Measurements from ENCODE around the gene NOXA1.

The NOXA1 gene

GRCh38 chr9:137380171-137380570 is 43.0 kb upstream of the NOXA1 start:
- no peak overlapping the region for H2BK120ac ChIP-seq (ENCODE audit: low read depth, low read length)
- peak overlapping the region; percentile 96 for H2AK5ac ChIP-seq (ENCODE audit: low read depth, low read length)
- H3K27ac ChIP-seq (replicated peaks; ENCODE audit: low read length) = no peak overlapping the region
- no peaks in the 10 kb centered on the region for H3K36me3 ChIP-seq (replicated peaks in 1 of 2; ENCODE audit: control insufficient read depth in 2 of 2, insufficient read depth in 2 of 2, low read length in 2 of 2)
- DNase-seq (ENCODE audit: low spot score) = no peak
- H3K23ac ChIP-seq (ENCODE audit: low read depth, low read length, poor library complexity) = no peak overlapping the region
- peak overlapping the region; percentile 76 for H3K18ac ChIP-seq (ENCODE audit: low read length)
- no peak overlapping the region for H3K14ac ChIP-seq (ENCODE audit: low read length)
- H4K91ac ChIP-seq (ENCODE audit: low read depth, low read length, poor library complexity) = no peak overlapping the region
- H2BK12ac ChIP-seq (ENCODE audit: low read length) = no peak overlapping the region
- H4K8ac ChIP-seq (ENCODE audit: low read depth, low read length) = no peak overlapping the region
- peaks cover 10% of the 10 kb centered on the region for H3K79me1 ChIP-seq (ENCODE audit: low read depth, low read length)
- no peak overlapping the region for H2BK15ac ChIP-seq (ENCODE audit: low read length)
- no peak overlapping the region for H3K4me2 ChIP-seq (ENCODE audit: insufficient read depth, low read length, poor library complexity, severe bottlenecking)
- H3K9me3 ChIP-seq (replicated peaks in 1 of 2; ENCODE audit: control insufficient read depth in 2 of 2, insufficient read depth in 1 of 2, low read depth in 1 of 2, low read length in 2 of 2) = peaks cover 6 to 7% of the 10 kb centered on the region in 2 donors
- no peak overlapping the region for H3K9ac ChIP-seq (ENCODE audit: low read depth, low read length, poor library complexity)
- H3K27me3 ChIP-seq (ENCODE audit: control insufficient read depth in 3 of 3, insufficient read depth in 3 of 3, low read depth in 1 of 3, low read length in 3 of 3) = no peaks in the 10 kb centered on the region
- H3K4me1 ChIP-seq (ENCODE audit: control insufficient read depth in 2 of 2, insufficient read depth in 1 of 2, low read depth in 1 of 2, low read length in 2 of 2) = peaks cover 4 to 18% of the 10 kb centered on the region in 2 donors
- H2AFZ ChIP-seq (ENCODE audit: low read length) = no peak overlapping the region
- no peak overlapping the region for H3K4ac ChIP-seq (ENCODE audit: low read length)
- WGBS, 2 donors (ENCODE audit: extremely low coverage in 2 of 2, insufficient read length in 2 of 2, insufficient replicate concordance in 1 of 2) = no CpG with 5 or more reads among the region's 16 CpGs
- H2BK5ac ChIP-seq (ENCODE audit: low read length) = no peak overlapping the region
- no peak overlapping the region for H3K4me3 ChIP-seq (ENCODE audit: low read length in 2 of 2)

- WGBS, 2 donors (ENCODE audit: extremely low coverage in 2 of 2, insufficient read length in 2 of 2, insufficient replicate concordance in 1 of 2) = no CpG with 5 or more reads among the region's 7 CpGs
- Histone ChIP-seq H3K27ac (replicated peaks; ENCODE audit: low read length) (no peak overlapping the region), H2BK120ac (ENCODE audit: low read depth, low read length) (no peak overlapping the region)
Observed at GRCh38 chr9:137380606-137381005, 42.6 kb upstream of the NOXA1 start.

DNA sequence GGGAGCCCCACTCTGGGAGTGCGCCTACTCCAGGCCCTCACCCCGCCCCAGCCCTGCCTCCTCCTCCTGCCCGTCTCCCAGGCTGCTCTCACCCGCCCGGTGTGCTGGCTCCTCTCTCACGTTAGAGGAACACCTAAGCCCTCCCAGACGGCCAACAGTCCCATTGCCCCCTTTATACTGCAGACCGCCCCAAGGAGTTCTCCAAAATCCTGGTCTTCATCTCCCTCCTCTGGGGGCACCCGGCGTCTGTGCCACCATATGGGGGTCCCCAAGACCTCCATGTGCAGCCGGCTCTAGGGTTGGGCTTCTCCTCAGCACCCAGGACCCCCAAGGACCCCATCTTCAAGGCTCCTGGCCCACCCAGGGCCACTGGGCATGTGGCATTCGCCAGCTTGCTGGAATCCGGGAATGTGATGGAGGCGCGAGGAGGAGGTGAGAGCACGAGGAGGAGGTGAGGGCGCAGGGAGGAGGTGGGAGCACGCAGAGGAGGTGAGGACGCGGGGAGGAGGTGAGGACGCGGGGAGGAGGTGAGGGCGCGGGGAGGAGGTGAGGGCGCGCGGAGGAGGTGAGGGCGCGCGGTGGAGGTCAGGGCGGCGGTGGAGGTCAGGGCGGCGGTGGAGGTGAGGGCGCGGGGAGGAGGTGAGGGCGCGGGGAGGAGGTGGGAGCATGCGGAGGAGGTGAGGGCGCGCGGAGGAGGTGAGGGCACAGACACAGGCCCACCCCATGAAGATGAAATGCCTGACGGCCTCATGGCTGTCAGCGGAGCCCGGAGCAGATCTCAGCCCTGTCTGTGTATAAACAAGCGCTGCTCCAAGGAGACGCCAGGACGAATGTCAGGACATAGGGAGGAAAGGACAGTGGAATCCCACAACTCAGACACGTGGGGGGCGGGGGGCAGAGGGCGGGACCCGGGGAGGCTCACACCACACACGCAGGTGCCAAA is 41.4 kb upstream of the NOXA1 start:
- H2AFZ ChIP-seq (ENCODE audit: low read length) = no peak overlapping the region
- no peak overlapping the region for H3K4me3 ChIP-seq (ENCODE audit: low read length in 2 of 2)
- no peak overlapping the region for H3K4me2 ChIP-seq (ENCODE audit: insufficient read depth, low read length, poor library complexity, severe bottlenecking)
- H2BK12ac ChIP-seq (ENCODE audit: low read length) = no peak overlapping the region
- H4K8ac ChIP-seq (ENCODE audit: low read depth, low read length) = peak overlapping the region; percentile 82
- no peak overlapping the region for H2BK5ac ChIP-seq (ENCODE audit: low read length)
- H2BK120ac ChIP-seq (ENCODE audit: low read depth, low read length) = no peak overlapping the region
- peaks cover 4 to 18% of the 10 kb centered on the region in 2 donors for H3K4me1 ChIP-seq (ENCODE audit: control insufficient read depth in 2 of 2, insufficient read depth in 1 of 2, low read depth in 1 of 2, low read length in 2 of 2)
- peak overlapping the region; percentile 57 for H3K18ac ChIP-seq (ENCODE audit: low read length)
- H3K79me1 ChIP-seq (ENCODE audit: low read depth, low read length) = peaks cover 10% of the 10 kb centered on the region
- peak overlapping the region; percentile 88 for H2AK5ac ChIP-seq (ENCODE audit: low read depth, low read length)
- no peak overlapping the region for H3K14ac ChIP-seq (ENCODE audit: low read length)
- peak overlapping the region; percentile 49 for H2BK15ac ChIP-seq (ENCODE audit: low read length)
- H3K23ac ChIP-seq (ENCODE audit: low read depth, low read length, poor library complexity) = peak overlapping the region; percentile 65
- peak overlapping the region; percentile 4 for H3K9ac ChIP-seq (ENCODE audit: low read depth, low read length, poor library complexity)
- H3K4ac ChIP-seq (ENCODE audit: low read length) = peak overlapping the region; percentile 53
- H3K27ac ChIP-seq (replicated peaks; ENCODE audit: low read length) = no peak overlapping the region
- no peak for DNase-seq (ENCODE audit: low spot score)
- no peaks in the 10 kb centered on the region for H3K27me3 ChIP-seq (ENCODE audit: control insufficient read depth in 3 of 3, insufficient read depth in 3 of 3, low read depth in 1 of 3, low read length in 3 of 3)
- no peak overlapping the region for H4K91ac ChIP-seq (ENCODE audit: low read depth, low read length, poor library complexity)
- H3K9me3 ChIP-seq (replicated peaks in 1 of 2; ENCODE audit: control insufficient read depth in 2 of 2, insufficient read depth in 1 of 2, low read depth in 1 of 2, low read length in 2 of 2) = peaks cover 3 to 4% of the 10 kb centered on the region in 2 donors
- no peaks in the 10 kb centered on the region for H3K36me3 ChIP-seq (replicated peaks in 1 of 2; ENCODE audit: control insufficient read depth in 2 of 2, insufficient read depth in 2 of 2, low read length in 2 of 2)
- no CpG with 5 or more reads among the region's 53 CpGs for WGBS, 2 donors (ENCODE audit: extremely low coverage in 2 of 2, insufficient read length in 2 of 2, insufficient replicate concordance in 1 of 2)

More at GRCh38 chr9:137380606-137381005, 42.6 kb upstream of the NOXA1 start:
- peaks cover 4 to 6% of the 10 kb centered on the region in 2 donors for H3K9me3 ChIP-seq (replicated peaks in 1 of 2; ENCODE audit: control insufficient read depth in 2 of 2, insufficient read depth in 1 of 2, low read depth in 1 of 2, low read length in 2 of 2)
- H3K14ac ChIP-seq (ENCODE audit: low read length) = no peak overlapping the region
- H3K18ac ChIP-seq (ENCODE audit: low read length) = no peak overlapping the region
- H2BK5ac ChIP-seq (ENCODE audit: low read length) = no peak overlapping the region
- no peaks in the 10 kb centered on the region for H3K27me3 ChIP-seq (ENCODE audit: control insufficient read depth in 3 of 3, insufficient read depth in 3 of 3, low read depth in 1 of 3, low read length in 3 of 3)
- H2AK5ac ChIP-seq (ENCODE audit: low read depth, low read length) = no peak overlapping the region
- H3K4ac ChIP-seq (ENCODE audit: low read length) = no peak overlapping the region
- peaks cover 10% of the 10 kb centered on the region for H3K79me1 ChIP-seq (ENCODE audit: low read depth, low read length)
- no peak overlapping the region for H2BK12ac ChIP-seq (ENCODE audit: low read length)
- no peak overlapping the region for H3K23ac ChIP-seq (ENCODE audit: low read depth, low read length, poor library complexity)
- no peak overlapping the region for H3K4me3 ChIP-seq (ENCODE audit: low read length in 2 of 2)
- H3K4me1 ChIP-seq (ENCODE audit: control insufficient read depth in 2 of 2, insufficient read depth in 1 of 2, low read depth in 1 of 2, low read length in 2 of 2) = peaks cover 4 to 18% of the 10 kb centered on the region in 2 donors
- DNase-seq (ENCODE audit: low spot score) = no peak
- no peak overlapping the region for H3K9ac ChIP-seq (ENCODE audit: low read depth, low read length, poor library complexity)
- H2AFZ ChIP-seq (ENCODE audit: low read length) = no peak overlapping the region
- H3K4me2 ChIP-seq (ENCODE audit: insufficient read depth, low read length, poor library complexity, severe bottlenecking) = no peak overlapping the region
- no peak overlapping the region for H4K91ac ChIP-seq (ENCODE audit: low read depth, low read length, poor library complexity)
- H4K8ac ChIP-seq (ENCODE audit: low read depth, low read length) = no peak overlapping the region
- H3K36me3 ChIP-seq (replicated peaks in 1 of 2; ENCODE audit: control insufficient read depth in 2 of 2, insufficient read depth in 2 of 2, low read length in 2 of 2) = no peaks in the 10 kb centered on the region
- no peak overlapping the region for H2BK15ac ChIP-seq (ENCODE audit: low read length)

DNA sequence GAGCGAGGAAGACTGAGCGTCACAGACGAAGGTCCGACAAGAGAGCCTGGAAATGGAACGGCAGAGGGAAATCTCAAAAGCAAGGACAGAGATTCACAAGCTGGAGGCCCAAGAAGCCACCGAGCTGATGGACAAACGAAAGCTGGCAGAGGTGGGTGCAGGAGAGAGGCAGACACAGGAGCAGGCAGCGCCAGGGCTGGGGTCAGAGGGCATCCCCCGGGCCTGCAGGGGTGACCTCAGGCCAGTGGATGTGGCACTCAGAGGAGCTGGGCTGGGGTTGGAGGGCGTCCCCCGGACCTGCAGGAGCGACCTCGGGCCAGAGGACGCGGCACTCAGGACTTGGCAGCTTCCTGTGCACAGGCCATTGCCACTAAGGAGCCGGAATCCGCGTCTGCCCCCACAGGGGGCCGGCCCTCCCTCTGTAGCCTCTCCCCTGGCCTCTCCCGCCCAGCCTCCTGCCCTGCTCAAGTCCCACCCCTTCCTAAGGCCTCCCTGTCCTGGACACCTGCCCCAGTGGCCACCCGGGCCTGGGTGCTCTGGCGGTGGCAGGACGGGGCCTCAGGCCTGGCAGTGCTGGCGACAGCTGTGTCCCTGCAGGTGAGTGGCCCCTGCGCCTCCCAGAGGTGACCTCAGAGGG is 40.6 kb upstream of the NOXA1 start:
- H3K9ac ChIP-seq (ENCODE audit: low read depth, low read length, poor library complexity) = no peak overlapping the region
- no peaks in the 10 kb centered on the region for H3K27me3 ChIP-seq (ENCODE audit: control insufficient read depth in 3 of 3, insufficient read depth in 3 of 3, low read depth in 1 of 3, low read length in 3 of 3)
- H3K18ac ChIP-seq (ENCODE audit: low read length) = peak overlapping the region; percentile 70
- H3K79me1 ChIP-seq (ENCODE audit: low read depth, low read length) = peaks cover 13% of the 10 kb centered on the region
- no peak overlapping the region for H2AFZ ChIP-seq (ENCODE audit: low read length)
- no peak overlapping the region for H2BK15ac ChIP-seq (ENCODE audit: low read length)
- no peak overlapping the region for H2BK12ac ChIP-seq (ENCODE audit: low read length)
- H2BK5ac ChIP-seq (ENCODE audit: low read length) = no peak overlapping the region
- H4K91ac ChIP-seq (ENCODE audit: low read depth, low read length, poor library complexity) = no peak overlapping the region
- H4K8ac ChIP-seq (ENCODE audit: low read depth, low read length) = no peak overlapping the region
- no peak overlapping the region for H3K4ac ChIP-seq (ENCODE audit: low read length)
- peak overlapping the region; percentile 73 for H3K23ac ChIP-seq (ENCODE audit: low read depth, low read length, poor library complexity)
- no peak overlapping the region for H3K4me3 ChIP-seq (ENCODE audit: low read length in 2 of 2)
- H3K36me3 ChIP-seq (replicated peaks in 1 of 2; ENCODE audit: control insufficient read depth in 2 of 2, insufficient read depth in 2 of 2, low read length in 2 of 2) = no peaks in the 10 kb centered on the region
- peak overlapping the region; percentile 32 for H2AK5ac ChIP-seq (ENCODE audit: low read depth, low read length)
- DNase-seq (ENCODE audit: low spot score) = no peak
- peaks cover 3 to 4% of the 10 kb centered on the region in 2 donors for H3K9me3 ChIP-seq (replicated peaks in 1 of 2; ENCODE audit: control insufficient read depth in 2 of 2, insufficient read depth in 1 of 2, low read depth in 1 of 2, low read length in 2 of 2)
- peak overlapping the region; percentile 39 for H3K14ac ChIP-seq (ENCODE audit: low read length)
- H3K4me2 ChIP-seq (ENCODE audit: insufficient read depth, low read length, poor library complexity, severe bottlenecking) = no peak overlapping the region
- WGBS, 2 donors (ENCODE audit: extremely low coverage in 2 of 2, insufficient read length in 2 of 2, insufficient replicate concordance in 1 of 2) = no CpG with 5 or more reads among the region's 25 CpGs
- H2BK120ac ChIP-seq (ENCODE audit: low read depth, low read length) = no peak overlapping the region
- H3K4me1 ChIP-seq (ENCODE audit: control insufficient read depth in 2 of 2, insufficient read depth in 1 of 2, low read depth in 1 of 2, low read length in 2 of 2) = peaks cover 4 to 24% of the 10 kb centered on the region in 2 donors
- no peak overlapping the region for H3K27ac ChIP-seq (replicated peaks; ENCODE audit: low read length)
